Rectal smooth muscle tissue (tissue), 1 donor: ENCODE data around the gene TMEM235.

Source experiments
- H3K27ac ChIP-seq: one replicate; pipeline ENCODE4 v1.7.0; 2013; ENCODE audit warnings: low read depth, low read length, inconsistent platforms
- H3K27me3 ChIP-seq: one replicate; pipeline ENCODE4 v1.7.0; 2013; ENCODE audit warnings: low read length; ENCODE audit not compliant: control insufficient read depth, insufficient read depth
- H3K36me3 ChIP-seq: one replicate; pipeline ENCODE4 v1.7.0; 2013; ENCODE audit warnings: low read length; ENCODE audit not compliant: control insufficient read depth, insufficient read depth
- H3K4me1 ChIP-seq: one replicate; pipeline ENCODE4 v1.7.0; 2013; ENCODE audit warnings: low read length; ENCODE audit not compliant: control insufficient read depth, insufficient read depth
- H3K4me3 ChIP-seq: one replicate; pipeline ENCODE4 v1.7.0; 2013; ENCODE audit warnings: low read length
- H3K9ac ChIP-seq: one replicate; pipeline ENCODE4 v1.7.0; 2013; ENCODE audit warnings: low read length

TMEM235 gene

GRCh38 chr17:78204387-78205123 is 26.9 kb upstream of the TMEM235 start:
- Histone ChIP-seq H3K4me1 (no peaks in the 10 kb centered on the region), H3K27ac (no peak overlapping the region), H3K36me3 (peaks cover 5% of the 10 kb centered on the region), H3K27me3 (no peaks in the 10 kb centered on the region), H3K9ac (no peak overlapping the region), H3K4me3 (no peak overlapping the region)

DNA sequence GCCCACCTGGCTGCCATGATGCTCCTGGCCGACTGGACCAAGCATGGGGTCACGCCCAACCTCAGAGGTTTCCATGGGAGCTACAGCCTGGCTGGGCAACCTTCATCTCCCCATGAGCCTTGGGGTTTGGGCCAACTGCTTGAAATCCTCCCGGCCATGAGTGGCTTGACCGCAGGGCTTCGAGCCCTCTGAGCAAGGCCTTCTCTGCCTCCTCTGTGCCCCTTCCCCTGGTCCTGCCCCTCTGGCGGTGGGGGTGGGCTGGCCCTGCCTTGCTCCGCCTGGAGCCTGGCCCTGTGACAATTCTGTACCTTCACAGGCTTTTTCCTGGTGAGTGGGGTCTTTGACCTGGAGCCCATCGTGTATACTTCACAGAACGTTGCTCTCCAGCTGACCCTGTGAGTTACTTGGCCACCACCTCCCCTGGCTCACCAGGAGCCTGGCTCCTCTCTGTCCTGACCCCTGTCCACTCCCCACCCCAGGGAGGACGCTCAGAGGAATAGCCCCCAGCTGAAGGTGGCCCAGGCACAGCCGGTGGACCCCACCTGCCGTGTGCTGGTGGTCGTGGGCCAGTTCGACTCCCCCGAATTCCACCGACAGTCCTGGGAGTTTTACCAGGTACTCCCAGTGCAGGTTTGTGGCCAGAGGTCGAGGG is 26.2 kb upstream of the TMEM235 start:
- no peak overlapping the region for H3K4me3 ChIP-seq
- no peaks in the 10 kb centered on the region for H3K27me3 ChIP-seq
- no peaks in the 10 kb centered on the region for H3K4me1 ChIP-seq
- no peak overlapping the region for H3K27ac ChIP-seq
- peaks cover 5% of the 10 kb centered on the region for H3K36me3 ChIP-seq
- no peak overlapping the region for H3K9ac ChIP-seq

- Histone ChIP-seq H3K36me3 (peaks cover 5% of the 10 kb centered on the region), H3K27ac (no peak overlapping the region), H3K9ac (no peak overlapping the region), H3K27me3 (no peaks in the 10 kb centered on the region), H3K4me3 (no peak overlapping the region), H3K4me1 (no peaks in the 10 kb centered on the region)
Observed at GRCh38 chr17:78206298-78206697, 25.1 kb upstream of the TMEM235 start.

GRCh38 chr17:78208486-78208885 is 22.9 kb upstream of the TMEM235 start:
- no peak overlapping the region for H3K9ac ChIP-seq
- peaks cover 3% of the 10 kb centered on the region for H3K36me3 ChIP-seq
- no peaks in the 10 kb centered on the region for H3K27me3 ChIP-seq
- H3K27ac ChIP-seq, result no peak overlapping the region
- H3K4me1 ChIP-seq, result no peaks in the 10 kb centered on the region
- H3K4me3 ChIP-seq, result no peak overlapping the region

DNA sequence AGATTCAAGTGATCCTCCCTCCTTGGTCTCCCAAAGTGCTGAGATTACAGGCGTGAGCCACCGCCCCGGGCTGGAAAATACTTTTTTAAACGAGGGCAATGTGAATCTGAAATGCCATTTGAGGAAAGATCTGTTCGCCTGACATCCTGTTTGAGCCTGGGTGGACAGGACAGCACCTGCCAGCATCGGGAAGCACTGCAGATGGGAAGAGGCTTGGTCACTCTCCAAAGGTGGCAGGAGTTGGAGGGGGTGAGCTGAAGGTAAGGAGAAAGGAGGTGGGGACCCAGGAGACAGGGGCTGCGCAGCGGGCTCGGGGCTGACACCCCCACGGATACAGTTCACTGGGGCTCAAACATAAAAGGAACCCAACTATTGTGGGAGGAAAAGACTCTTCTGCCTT is 21.3 kb upstream of the TMEM235 start:
- H3K4me3 ChIP-seq, result no peak overlapping the region
- H3K9ac ChIP-seq, result no peak overlapping the region
- no peaks in the 10 kb centered on the region for H3K27me3 ChIP-seq
- no peaks in the 10 kb centered on the region for H3K4me1 ChIP-seq
- peaks cover 2% of the 10 kb centered on the region for H3K36me3 ChIP-seq
- H3K27ac ChIP-seq, result no peak overlapping the region

- Histone ChIP-seq H3K4me3 (no peak overlapping the region), H3K27me3 (no peaks in the 10 kb centered on the region), H3K4me1 (no peaks in the 10 kb centered on the region), H3K9ac (no peak overlapping the region), H3K36me3 (peaks cover 2% of the 10 kb centered on the region), H3K27ac (no peak overlapping the region)
Observed at GRCh38 chr17:78211032-78211431, 20.4 kb upstream of the TMEM235 start.

- Histone ChIP-seq H3K27ac (no peak within 1 kb of the TSS), H3K4me1 (no peaks in the 10 kb centered on the region), H3K27me3 (no peaks in the 10 kb centered on the region), H3K36me3 (no peaks in the 10 kb centered on the region), H3K4me3 (peak within 1 kb of the TSS; percentile 59), H3K9ac (no peak within 1 kb of the TSS)
Observed at GRCh38 chr17:78214016-78214705, 17.3 kb upstream of the TMEM235 start, which contains the start of gene BIRC5. BIRC5 (plus strand) TSS chr17:78214253; CDS start chr17:78214317, 64 bp downstream.

DNA sequence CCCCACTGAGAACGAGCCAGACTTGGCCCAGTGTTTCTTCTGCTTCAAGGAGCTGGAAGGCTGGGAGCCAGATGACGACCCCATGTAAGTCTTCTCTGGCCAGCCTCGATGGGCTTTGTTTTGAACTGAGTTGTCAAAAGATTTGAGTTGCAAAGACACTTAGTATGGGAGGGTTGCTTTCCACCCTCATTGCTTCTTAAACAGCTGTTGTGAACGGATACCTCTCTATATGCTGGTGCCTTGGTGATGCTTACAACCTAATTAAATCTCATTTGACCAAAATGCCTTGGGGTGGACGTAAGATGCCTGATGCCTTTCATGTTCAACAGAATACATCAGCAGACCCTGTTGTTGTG is 16.7 kb upstream of the TMEM235 start:
- no peak overlapping the region for H3K9ac ChIP-seq
- H3K27ac ChIP-seq, result no peak overlapping the region
- peak overlapping the region; percentile 59 for H3K4me3 ChIP-seq

DNA sequence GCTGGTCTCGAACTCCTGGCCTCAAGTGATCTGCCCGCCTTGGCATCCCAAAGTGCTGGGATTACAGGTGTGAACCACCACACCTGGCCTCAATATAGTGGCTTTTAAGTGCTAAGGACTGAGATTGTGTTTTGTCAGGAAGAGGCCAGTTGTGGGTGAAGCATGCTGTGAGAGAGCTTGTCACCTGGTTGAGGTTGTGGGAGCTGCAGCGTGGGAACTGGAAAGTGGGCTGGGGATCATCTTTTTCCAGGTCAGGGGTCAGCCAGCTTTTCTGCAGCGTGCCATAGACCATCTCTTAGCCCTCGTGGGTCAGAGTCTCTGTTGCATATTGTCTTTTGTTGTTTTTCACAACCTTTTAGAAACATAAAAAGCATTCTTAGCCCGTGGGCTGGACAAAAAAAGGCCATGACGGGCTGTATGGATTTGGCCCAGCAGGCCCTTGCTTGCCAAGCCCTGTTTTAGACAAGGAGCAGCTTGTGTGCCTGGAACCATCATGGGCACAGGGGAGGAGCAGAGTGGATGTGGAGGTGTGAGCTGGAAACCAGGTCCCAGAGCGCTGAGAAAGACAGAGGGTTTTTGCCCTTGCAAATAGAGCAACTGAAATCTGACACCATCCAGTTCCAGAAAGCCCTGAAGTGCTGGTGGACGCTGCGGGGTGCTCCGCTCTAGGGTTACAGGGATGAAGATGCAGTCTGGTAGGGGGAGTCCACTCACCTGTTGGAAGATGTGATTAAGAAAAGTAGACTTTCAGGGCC is 11.9 kb upstream of the TMEM235 start:
- H3K36me3 ChIP-seq, result no peaks in the 10 kb centered on the region
- no peak overlapping the region for H3K27ac ChIP-seq
- no peaks in the 10 kb centered on the region for H3K27me3 ChIP-seq
- no peak overlapping the region for H3K9ac ChIP-seq
- no peak overlapping the region for H3K4me3 ChIP-seq
- no peaks in the 10 kb centered on the region for H3K4me1 ChIP-seq

More for the DNA sequence above, 16.7 kb upstream of the TMEM235 start:
- Histone ChIP-seq H3K36me3 (no peaks in the 10 kb centered on the region), H3K27me3 (no peaks in the 10 kb centered on the region), H3K4me1 (no peaks in the 10 kb centered on the region)

- H3K27me3 ChIP-seq, result no peaks in the 10 kb centered on the region
- no peaks in the 10 kb centered on the region for H3K36me3 ChIP-seq
- no peak overlapping the region for H3K4me3 ChIP-seq
- no peak overlapping the region for H3K27ac ChIP-seq
- H3K4me1 ChIP-seq, result no peaks in the 10 kb centered on the region
- no peak overlapping the region for H3K9ac ChIP-seq
Observed at GRCh38 chr17:78223061-78223460, 8.4 kb upstream of the TMEM235 start.

GRCh38 chr17:78223765-78224164 is 7.7 kb upstream of the TMEM235 start:
- H3K4me1 ChIP-seq, result no peaks in the 10 kb centered on the region
- H3K36me3 ChIP-seq, result no peaks in the 10 kb centered on the region
- H3K27ac ChIP-seq, result no peak overlapping the region
- no peak overlapping the region for H3K9ac ChIP-seq
- no peaks in the 10 kb centered on the region for H3K27me3 ChIP-seq
- H3K4me3 ChIP-seq, result no peak overlapping the region
